DLD1 (cell line): ENCODE results near the gene RNGTT.
"Not testable (repeated sequence)": the region's sequence is repeated elsewhere in the genome, so short reads cannot be mapped to it uniquely, and the experiment has no call there.

ENCODE experiments used
- in situ Hi-C: cut with HindIII; loops from 2 replicates; pipeline ENCODE4 v1.10.0; 2017; ENCODE audit warnings: low sequenced_read_pairs

The RNGTT gene

GRCh38 chr6:88914895-88915598 lies 48.4 kb downstream of the RNGTT start:
- in situ Hi-C loops, result no loop called here

- in situ Hi-C loops, result no loop called here
Observed at GRCh38 chr6:88914180-88914579, 49.2 kb downstream of the RNGTT start.

- in situ Hi-C loops, result no loop called here
Observed at GRCh38 chr6:88913471-88913870, 49.9 kb downstream of the RNGTT start.

- in situ Hi-C loops, result no loop called here
Observed at GRCh38 chr6:88910922-88911778, 52.3 kb downstream of the RNGTT start.

GRCh38 chr6:88908598-88909548 lies 54.5 kb downstream of the RNGTT start:
- in situ Hi-C loops, result no loop called here

GRCh38 chr6:88907148-88907547 lies 56.3 kb downstream of the RNGTT start:
- in situ Hi-C loops, result not testable (repeated sequence)

- in situ Hi-C loops, result no loop called here
Observed at GRCh38 chr6:88899569-88900316, 63.7 kb downstream of the RNGTT start.

- in situ Hi-C loops, result no loop called here
Observed at GRCh38 chr6:88895911-88896310, 67.5 kb downstream of the RNGTT start.

GRCh38 chr6:88890860-88891845 lies 72.3 kb downstream of the RNGTT start:
- in situ Hi-C loops, result no loop called here

GRCh38 chr6:88890394-88890793 lies 73.0 kb downstream of the RNGTT start:
- in situ Hi-C loops, result no loop called here

GRCh38 chr6:88884361-88884760 lies 79.1 kb downstream of the RNGTT start:
- in situ Hi-C loops, result no loop called here

- in situ Hi-C loops, result no loop called here
Observed at GRCh38 chr6:88882536-88882935, 80.9 kb downstream of the RNGTT start.

- in situ Hi-C loops, result no loop called here
Observed at GRCh38 chr6:88881451-88881850, 82.0 kb downstream of the RNGTT start.

GRCh38 chr6:88880021-88880420 lies 83.4 kb downstream of the RNGTT start:
- in situ Hi-C loops, result no loop called here

GRCh38 chr6:88877893-88878292 lies 85.5 kb downstream of the RNGTT start:
- in situ Hi-C loops, result no loop called here

- in situ Hi-C loops, result no loop called here
Observed at GRCh38 chr6:88872962-88873361, 90.5 kb downstream of the RNGTT start.

- in situ Hi-C loops, result no loop called here
Observed at GRCh38 chr6:88871498-88871897, 91.9 kb downstream of the RNGTT start.

- in situ Hi-C loops, result no loop called here
Observed at GRCh38 chr6:88870717-88871330, 92.6 kb downstream of the RNGTT start.
